Measurements from ENCODE around the gene ARHGAP22.

- TF ChIP-seq CTCF (IDR thresholded peaks at IDR 0.05) (no peak), POLR2AphosphoS5 (IDR thresholded peaks at IDR 0.05; ENCODE audit: insufficient read depth in 1 of 2, low read depth in 1 of 2) (no peak)
Measured at GRCh38 chr10:48508791-48509772, 95.8 kb downstream of the ARHGAP22 start.

Measured in vagina (tissue), 2 donors.